ENCODE measurements around the gene UCHL3.

Gene UCHL3

DNA sequence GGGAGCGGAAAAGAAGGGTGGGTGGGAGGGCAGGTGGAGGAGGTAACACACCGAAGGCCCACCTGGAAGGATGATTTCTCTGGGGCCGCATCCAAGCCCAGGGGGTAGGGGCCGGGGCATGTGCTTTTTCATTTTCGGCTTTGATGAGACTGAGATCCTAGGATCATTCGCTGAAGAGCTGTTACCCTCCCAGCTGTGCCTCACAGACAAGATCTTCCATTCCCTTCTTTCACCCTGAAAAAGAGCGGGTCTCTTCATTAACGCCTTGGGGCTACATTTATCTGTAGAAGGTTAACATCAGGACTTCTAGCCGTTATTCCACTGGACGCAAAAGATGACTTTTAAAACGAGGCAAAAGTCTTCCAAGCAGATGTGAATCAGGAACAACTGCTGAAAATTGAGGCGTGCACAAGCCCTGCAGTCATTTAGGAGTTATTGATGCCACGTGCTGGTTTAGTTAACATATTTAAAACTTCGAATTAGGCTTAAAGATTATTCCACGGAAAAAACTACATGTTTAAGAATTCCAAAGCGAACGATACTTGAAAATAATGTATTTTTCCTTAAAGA, 87.7 kb downstream of the UCHL3 start:
- H3F3A ChIP-seq (ENCODE audit: insufficient read depth, low read length) = peaks cover 9% of the 10 kb centered on the region
- H3K36me3 ChIP-seq (ENCODE audit: insufficient read depth, low read length) = peaks cover 8% of the 10 kb centered on the region
- H3K79me2 ChIP-seq (ENCODE audit: insufficient read depth, low read length) = peaks cover 28% of the 10 kb centered on the region
- no peaks in the 10 kb centered on the region for H4K20me1 ChIP-seq (ENCODE audit: insufficient read depth, low read length)
- TF ChIP-seq EZH2 (IDR thresholded peaks at IDR 0.05; ENCODE audit: borderline replicate concordance, low read length) = no peak
- TF ChIP-seq, protein P1, sequence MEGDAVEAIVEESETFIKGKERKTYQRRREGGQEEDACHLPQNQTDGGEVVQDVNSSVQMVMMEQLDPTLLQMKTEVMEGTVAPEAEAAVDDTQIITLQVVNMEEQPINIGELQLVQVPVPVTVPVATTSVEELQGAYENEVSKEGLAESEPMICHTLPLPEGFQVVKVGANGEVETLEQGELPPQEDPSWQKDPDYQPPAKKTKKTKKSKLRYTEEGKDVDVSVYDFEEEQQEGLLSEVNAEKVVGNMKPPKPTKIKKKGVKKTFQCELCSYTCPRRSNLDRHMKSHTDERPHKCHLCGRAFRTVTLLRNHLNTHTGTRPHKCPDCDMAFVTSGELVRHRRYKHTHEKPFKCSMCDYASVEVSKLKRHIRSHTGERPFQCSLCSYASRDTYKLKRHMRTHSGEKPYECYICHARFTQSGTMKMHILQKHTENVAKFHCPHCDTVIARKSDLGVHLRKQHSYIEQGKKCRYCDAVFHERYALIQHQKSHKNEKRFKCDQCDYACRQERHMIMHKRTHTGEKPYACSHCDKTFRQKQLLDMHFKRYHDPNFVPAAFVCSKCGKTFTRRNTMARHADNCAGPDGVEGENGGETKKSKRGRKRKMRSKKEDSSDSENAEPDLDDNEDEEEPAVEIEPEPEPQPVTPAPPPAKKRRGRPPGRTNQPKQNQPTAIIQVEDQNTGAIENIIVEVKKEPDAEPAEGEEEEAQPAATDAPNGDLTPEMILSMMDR (IDR thresholded peaks at IDR 0.05; ENCODE audit: low read length) = no peak
- peak overlapping the region; percentile 66 for H3K4me2 ChIP-seq (ENCODE audit: low read length)
- H3K9ac ChIP-seq (ENCODE audit: low read length) = peak overlapping the region; percentile 56
- no peak overlapping the region for H3K27ac ChIP-seq (ENCODE audit: low read depth, low read length, poor library complexity, severe bottlenecking)
- H3K9me3 ChIP-seq (ENCODE audit: low read length) = no peaks in the 10 kb centered on the region
- H3K27me3 ChIP-seq (ENCODE audit: insufficient read depth, low read length) = no peaks in the 10 kb centered on the region
- peak overlapping the region; percentile 93 for H3K4me3 ChIP-seq (ENCODE audit: low read depth, low read length, poor library complexity, severe bottlenecking)
- H3K9me2 ChIP-seq (ENCODE audit: low read depth, low read length) = no peaks in the 10 kb centered on the region
- peaks cover 45% of the 10 kb centered on the region for H3K4me1 ChIP-seq (ENCODE audit: insufficient read depth, low read length, severe bottlenecking)
- no peak overlapping the region for H2AFZ ChIP-seq (ENCODE audit: low read length)

DNA sequence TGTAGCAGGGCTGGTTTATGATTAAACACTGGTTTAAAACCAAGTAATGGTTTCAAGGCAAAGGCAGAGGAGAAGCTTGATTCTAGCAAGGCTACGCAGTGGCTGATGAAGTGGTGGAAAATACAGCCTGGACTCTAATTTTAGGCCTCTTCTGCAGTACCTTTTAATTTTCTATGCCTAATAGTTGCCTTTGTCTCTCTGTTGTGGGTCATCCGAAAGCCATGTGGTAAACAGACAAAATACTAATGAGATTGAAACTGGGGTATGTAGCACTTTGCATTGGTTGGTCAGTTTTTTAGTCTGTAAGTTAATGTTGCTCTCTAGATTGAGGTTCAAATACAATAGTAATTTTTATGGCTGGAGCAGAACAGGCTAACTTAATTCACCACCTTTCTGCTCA, 89.9 kb downstream of the UCHL3 start:
- no peaks in the 10 kb centered on the region for H4K20me1 ChIP-seq (ENCODE audit: insufficient read depth, low read length)
- no peak overlapping the region for H2AFZ ChIP-seq (ENCODE audit: low read length)
- H3K9me2 ChIP-seq (ENCODE audit: low read depth, low read length) = no peaks in the 10 kb centered on the region
- H3K79me2 ChIP-seq (ENCODE audit: insufficient read depth, low read length) = peaks cover 28% of the 10 kb centered on the region
- H3K9ac ChIP-seq (ENCODE audit: low read length) = peak overlapping the region; percentile 11; the same call in 1 of the 2 replicates
- H3F3A ChIP-seq (ENCODE audit: insufficient read depth, low read length) = no peaks in the 10 kb centered on the region
- peak overlapping the region; percentile 20 for H3K27ac ChIP-seq (ENCODE audit: low read depth, low read length, poor library complexity, severe bottlenecking)
- peak overlapping the region; percentile 6 for H3K4me3 ChIP-seq (ENCODE audit: low read depth, low read length, poor library complexity, severe bottlenecking)
- no peaks in the 10 kb centered on the region for H3K9me3 ChIP-seq (ENCODE audit: low read length)
- peaks cover 8% of the 10 kb centered on the region for H3K36me3 ChIP-seq (ENCODE audit: insufficient read depth, low read length)
- H3K4me2 ChIP-seq (ENCODE audit: low read length) = peak overlapping the region; percentile 66
- H3K4me1 ChIP-seq (ENCODE audit: insufficient read depth, low read length, severe bottlenecking) = peaks cover 45% of the 10 kb centered on the region
- TF ChIP-seq EZH2 (IDR thresholded peaks at IDR 0.05; ENCODE audit: borderline replicate concordance, low read length) = no peak
- TF ChIP-seq, protein P1 (IDR thresholded peaks at IDR 0.05; ENCODE audit: low read length) = no peak
- H3K27me3 ChIP-seq (ENCODE audit: insufficient read depth, low read length) = no peaks in the 10 kb centered on the region

DNA sequence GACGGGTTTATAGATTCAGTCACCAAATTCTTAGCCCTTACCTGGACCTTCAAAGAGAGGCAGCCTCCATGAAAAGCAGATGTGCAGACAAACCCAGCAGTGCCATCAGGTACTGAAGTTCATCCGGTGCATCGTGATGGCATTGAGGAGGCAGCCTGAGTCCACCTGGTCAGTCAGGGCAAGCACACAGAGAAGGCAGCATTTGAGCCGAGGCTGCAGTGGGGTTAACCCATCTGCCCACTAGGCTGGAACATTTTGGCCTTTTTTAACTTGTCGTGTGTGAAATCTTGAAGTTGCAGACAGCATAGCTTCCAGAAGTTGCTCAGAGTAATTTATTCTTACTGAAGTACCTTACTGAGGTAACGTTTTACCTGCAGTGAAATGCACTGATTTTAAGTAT, 91.4 kb downstream of the UCHL3 start:
- Histone ChIP-seq H3K9me3 (ENCODE audit: low read length) (no peaks in the 10 kb centered on the region), H3F3A (ENCODE audit: insufficient read depth, low read length) (no peaks in the 10 kb centered on the region), H3K27me3 (ENCODE audit: insufficient read depth, low read length) (no peaks in the 10 kb centered on the region), H3K9me2 (ENCODE audit: low read depth, low read length) (no peaks in the 10 kb centered on the region), H3K79me2 (ENCODE audit: insufficient read depth, low read length) (peaks cover 28% of the 10 kb centered on the region), H3K4me1 (ENCODE audit: insufficient read depth, low read length, severe bottlenecking) (peaks cover 45% of the 10 kb centered on the region), H3K36me3 (ENCODE audit: insufficient read depth, low read length) (peaks cover 13% of the 10 kb centered on the region), H3K4me3 (ENCODE audit: low read depth, low read length, poor library complexity, severe bottlenecking) (no peak overlapping the region), H3K27ac (ENCODE audit: low read depth, low read length, poor library complexity, severe bottlenecking) (no peak overlapping the region), H4K20me1 (ENCODE audit: insufficient read depth, low read length) (no peaks in the 10 kb centered on the region), H3K9ac (ENCODE audit: low read length) (no peak overlapping the region), H2AFZ (ENCODE audit: low read length) (no peak overlapping the region), H3K4me2 (ENCODE audit: low read length) (no peak overlapping the region; the same call in 1 of the 2 replicates)
- no peak for TF ChIP-seq EZH2 (IDR thresholded peaks at IDR 0.05; ENCODE audit: borderline replicate concordance, low read length)
- TF ChIP-seq, protein P1 (IDR thresholded peaks at IDR 0.05; ENCODE audit: low read length) = no peak
